ENCODE data around the gene SLC34A1.
"Not testable (repeated sequence)": the region's sequence is repeated elsewhere in the genome, so short reads cannot be mapped to it uniquely, and the experiment has no call there.

The SLC34A1 gene

GRCh38 chr5:177372910-177373309 is 11.3 kb upstream of the SLC34A1 start:
- Histone ChIP-seq H3K4me3 (ENCODE audit: low read length) (no peak overlapping the region), H3K9ac (ENCODE audit: low read length) (no peak overlapping the region), H3K4me1 (ENCODE audit: low read length) (peaks cover 35% of the 10 kb centered on the region), H4K20me1 (ENCODE audit: insufficient read depth, low read length) (no peaks in the 10 kb centered on the region), H2AFZ (ENCODE audit: low read length) (no peak overlapping the region), H3K4me2 (ENCODE audit: low read depth, low read length) (peak overlapping the region; percentile 80; the same call in 1 of the 2 replicates), H3K27ac (ENCODE audit: low read length) (no peak overlapping the region), H3K36me3 (replicated peaks; ENCODE audit: insufficient read depth, low read length) (no peaks in the 10 kb centered on the region), H3K9me3 (replicated peaks; ENCODE audit: insufficient read depth, low read length) (no peaks in the 10 kb centered on the region), H3F3A (ENCODE audit: insufficient read depth, low read length) (peaks cover 18% of the 10 kb centered on the region), H3K9me2 (replicated peaks; ENCODE audit: insufficient read depth, low read length) (no peaks in the 10 kb centered on the region), H3K79me2 (ENCODE audit: low read length) (no peaks in the 10 kb centered on the region), H3K27me3 (replicated peaks; ENCODE audit: insufficient read depth, low read length) (no peaks in the 10 kb centered on the region)
- DNase-seq: no peak
- TF ChIP-seq EZH2 (optimal IDR thresholded peaks at IDR 0.05; ENCODE audit: low read depth, low read length): no peak
- TF ChIP-seq EZH2phosphoT487 (IDR thresholded peaks at IDR 0.05; ENCODE audit: low read length): no peak
- TF ChIP-seq CTCF (IDR thresholded peaks at IDR 0.05; ENCODE audit: low read length): no peak

GRCh38 chr5:177373806-177374205 is 10.4 kb upstream of the SLC34A1 start:
- Histone ChIP-seq H2AFZ (ENCODE audit: low read length) (no peak overlapping the region), H3K27ac (ENCODE audit: low read length) (no peak overlapping the region), H3K9ac (ENCODE audit: low read length) (no peak overlapping the region), H3F3A (ENCODE audit: insufficient read depth, low read length) (peaks cover 18% of the 10 kb centered on the region), H3K4me1 (ENCODE audit: low read length) (peaks cover 35% of the 10 kb centered on the region), H3K4me2 (ENCODE audit: low read depth, low read length) (no peak overlapping the region), H3K9me2 (replicated peaks; ENCODE audit: insufficient read depth, low read length) (no peaks in the 10 kb centered on the region), H3K9me3 (replicated peaks; ENCODE audit: insufficient read depth, low read length) (no peaks in the 10 kb centered on the region), H3K4me3 (ENCODE audit: low read length) (no peak overlapping the region), H3K36me3 (replicated peaks; ENCODE audit: insufficient read depth, low read length) (no peaks in the 10 kb centered on the region), H3K79me2 (ENCODE audit: low read length) (no peaks in the 10 kb centered on the region), H3K27me3 (replicated peaks; ENCODE audit: insufficient read depth, low read length) (no peaks in the 10 kb centered on the region), H4K20me1 (ENCODE audit: insufficient read depth, low read length) (no peaks in the 10 kb centered on the region)
- no peak for TF ChIP-seq CTCF (IDR thresholded peaks at IDR 0.05; ENCODE audit: low read length)
- no peak for TF ChIP-seq EZH2phosphoT487 (IDR thresholded peaks at IDR 0.05; ENCODE audit: low read length)
- no peak for TF ChIP-seq EZH2 (optimal IDR thresholded peaks at IDR 0.05; ENCODE audit: low read depth, low read length)
- DNase-seq: no peak

GRCh38 chr5:177374211-177374610 is 10.0 kb upstream of the SLC34A1 start:
- H3K79me2 ChIP-seq (ENCODE audit: low read length): no peaks in the 10 kb centered on the region
- no peaks in the 10 kb centered on the region for H3K27me3 ChIP-seq (replicated peaks; ENCODE audit: insufficient read depth, low read length)
- TF ChIP-seq EZH2 (optimal IDR thresholded peaks at IDR 0.05; ENCODE audit: low read depth, low read length): no peak
- TF ChIP-seq CTCF (IDR thresholded peaks at IDR 0.05; ENCODE audit: low read length): no peak
- TF ChIP-seq EZH2phosphoT487 (IDR thresholded peaks at IDR 0.05; ENCODE audit: low read length): no peak
- no peaks in the 10 kb centered on the region for H3K36me3 ChIP-seq (replicated peaks; ENCODE audit: insufficient read depth, low read length)
- no peak overlapping the region for H2AFZ ChIP-seq (ENCODE audit: low read length)
- peaks cover 16% of the 10 kb centered on the region for H3F3A ChIP-seq (ENCODE audit: insufficient read depth, low read length)
- no peak overlapping the region for H3K27ac ChIP-seq (ENCODE audit: low read length)
- no peak overlapping the region for H3K9ac ChIP-seq (ENCODE audit: low read length)
- no peak overlapping the region for H3K4me3 ChIP-seq (ENCODE audit: low read length)
- no peak for DNase-seq
- H3K9me2 ChIP-seq (replicated peaks; ENCODE audit: insufficient read depth, low read length): no peaks in the 10 kb centered on the region
- no peaks in the 10 kb centered on the region for H4K20me1 ChIP-seq (ENCODE audit: insufficient read depth, low read length)
- H3K9me3 ChIP-seq (replicated peaks; ENCODE audit: insufficient read depth, low read length): no peaks in the 10 kb centered on the region
- H3K4me2 ChIP-seq (ENCODE audit: low read depth, low read length): no peak overlapping the region
- H3K4me1 ChIP-seq (ENCODE audit: low read length): peaks cover 31% of the 10 kb centered on the region

GRCh38 chr5:177375516-177375915 is 8.7 kb upstream of the SLC34A1 start:
- not testable (repeated sequence) for H3K9ac ChIP-seq (ENCODE audit: low read length); H4K20me1 ChIP-seq (ENCODE audit: insufficient read depth, low read length); H3K9me3 ChIP-seq (replicated peaks; ENCODE audit: insufficient read depth, low read length); H3K9me2 ChIP-seq (replicated peaks; ENCODE audit: insufficient read depth, low read length); H3K36me3 ChIP-seq (replicated peaks; ENCODE audit: insufficient read depth, low read length); H3K79me2 ChIP-seq (ENCODE audit: low read length); H3F3A ChIP-seq (ENCODE audit: insufficient read depth, low read length); H3K27me3 ChIP-seq (replicated peaks; ENCODE audit: insufficient read depth, low read length); H3K4me2 ChIP-seq (ENCODE audit: low read depth, low read length); H2AFZ ChIP-seq (ENCODE audit: low read length); H3K27ac ChIP-seq (ENCODE audit: low read length); H3K4me3 ChIP-seq (ENCODE audit: low read length); DNase-seq
- peaks cover 18% of the 10 kb centered on the region for H3K4me1 ChIP-seq (ENCODE audit: low read length)

Measured in MM.1S (cell line).